Caco-2 (cell line): ENCODE data around the gene MOGAT1. TPM values are rescaled to one million over a fixed set of nuclear protein-coding genes. Genes with fewer than 3 reads are reported as not detected.
"Not testable (repeated sequence)": the region's sequence is repeated elsewhere in the genome, so short reads cannot be mapped to it uniquely, and the experiment has no call there.

ENCODE experiments used
- BruUV-seq: library from RNA; stranded (reverse); fragments of 400-500 nt; replicated peaks from 2 replicates; lab custom pipeline; 2021; lab: Mats Ljungman, UMichigan
- CTCF ChIA-PET: fragments of 300-600 bp; sonication (Branson Sonifier 250); formaldehyde crosslinking; loops from one replicate; lab custom pipeline; 2022; ENCODE audit warnings: antibody characterized with exemption; lab: Charles Lee
- POLR2A ChIA-PET: fragments of 300-600 bp; sonication (Branson Sonifier 250); formaldehyde crosslinking; loops from one replicate; lab custom pipeline; 2022; ENCODE audit warnings: antibody characterized with exemption; lab: Charles Lee
- DNase-seq, 2 experiments: peaks; one replicate each; pipeline versions ENCODE4 v3.0.0 to v3.0.0-alpha.2; 2020 to 2022
- H3K27me3 ChIP-seq: replicated peaks from 2 replicates; pipeline ENCODE4 v1.6.0; 2011; ENCODE audit warnings: low read length; ENCODE audit not compliant: control insufficient read depth, insufficient read depth
- H3K36me3 ChIP-seq: 2 replicates; pipeline ENCODE4 v1.5.1; 2011; ENCODE audit warnings: low read length; ENCODE audit not compliant: control insufficient read depth, insufficient read depth
- H3K4me1 ChIP-seq: fragments of 250-450 bp; sonication (Bioruptor Pico); 2 replicates; pipeline ENCODE4 v1.5.1; 2020; ENCODE audit warnings: mild to moderate bottlenecking
- H3K4me3 ChIP-seq: 2 replicates; pipeline ENCODE4 v1.5.1; 2011; ENCODE audit warnings: low read depth, mild to moderate bottlenecking, control low read depth, low read length
- H3K9me3 ChIP-seq: fragments of 250-450 bp; sonication (Bioruptor Pico); 2 replicates; pipeline ENCODE4 v1.5.1; 2020; ENCODE audit warnings: mild to moderate bottlenecking, moderate library complexity
- H3K27ac Mint-ChIP-seq: one replicate; pipeline ENCODE4 v1.8.0; 2022; ENCODE audit warnings: mixed read lengths; ENCODE audit not compliant: unreplicated experiment
- H3K27me3 Mint-ChIP-seq: one replicate; pipeline ENCODE4 v1.8.0; 2022; ENCODE audit warnings: mixed read lengths; ENCODE audit not compliant: insufficient read depth, unreplicated experiment
- H3K36me3 Mint-ChIP-seq: one replicate; pipeline ENCODE4 v1.8.0; 2022; ENCODE audit warnings: mild to moderate bottlenecking, mixed read lengths; ENCODE audit not compliant: insufficient read depth, unreplicated experiment
- H3K4me1 Mint-ChIP-seq: one replicate; pipeline ENCODE4 v1.8.0; 2022; ENCODE audit warnings: low read depth, mixed read lengths; ENCODE audit not compliant: unreplicated experiment
- H3K4me3 Mint-ChIP-seq: one replicate; pipeline ENCODE4 v1.8.0; 2022; ENCODE audit warnings: mild to moderate bottlenecking, moderate library complexity, mixed read lengths; ENCODE audit not compliant: unreplicated experiment
- H3K9me3 Mint-ChIP-seq: one replicate; pipeline ENCODE4 v1.8.0; 2022; ENCODE audit warnings: mixed read lengths; ENCODE audit not compliant: unreplicated experiment
- CTCF ChIP-seq, 2 experiments: fragments of 200-600 bp in 1 of 2; IDR thresholded peaks; 1 replicate in 1 of 2; 2 replicates in 1 of 2; pipeline versions ENCODE4 v1.5.1 to v1.8.0; 2011 to 2022; ENCODE audit warnings: antibody characterized with exemption in 1 of 2, control low read depth in 1 of 2, inconsistent platforms in 1 of 2, low read depth in 1 of 2, low read length in 1 of 2, mild to moderate bottlenecking in 1 of 2, moderate library complexity in 1 of 2; ENCODE audit not compliant: insufficient read depth in 1 of 2, severe bottlenecking in 1 of 2, unreplicated experiment in 1 of 2
- intact Hi-C: fragments of 100-400 bp; cut with micrococcal nuclease; formaldehyde crosslinking; loops from one replicate; pipeline ENCODE4 v1.10.0; 2022; ENCODE audit not compliant: unreplicated experiment
- total RNA-seq: library from RNA; stranded (reverse); gene quantifications from 2 replicates; pipeline ENCODE4 v1.2.3, GENCODE V29; 2022

Gene MOGAT1
- total RNA-seq, 1 experiment from 2014 or later: not detected

- Histone ChIP-seq H3K36me3 (no peaks in the 10 kb centered on the region), H3K4me1 (peaks cover 24% of the 10 kb centered on the region), H3K4me3 (no peak overlapping the region), H3K9me3 (no peaks in the 10 kb centered on the region), H3K27me3 (no peaks in the 10 kb centered on the region)
- no peaks in the 10 kb centered on the region for H3K27me3 Mint-ChIP-seq
- H3K4me1 Mint-ChIP-seq: peaks cover 26% of the 10 kb centered on the region
- CTCF ChIA-PET: no interaction called here
- H3K9me3 Mint-ChIP-seq: no peaks in the 10 kb centered on the region
- no peak for TF ChIP-seq CTCF (IDR thresholded peaks at IDR 0.05; ENCODE audit: insufficient read depth in 1 of 2, low read depth in 1 of 2, low read length in 1 of 2, severe bottlenecking in 1 of 2, unreplicated experiment in 1 of 2)
- POLR2A ChIA-PET: no interaction called here
- H3K36me3 Mint-ChIP-seq: no peaks in the 10 kb centered on the region
- no peak overlapping the region for H3K4me3 Mint-ChIP-seq
- no peak for DNase-seq
- BruUV-seq: no TSS peak
- intact Hi-C loops: no loop called here
- H3K27ac Mint-ChIP-seq: no peak overlapping the region
Measured at GRCh38 chr2:222754324-222754930, 83.0 kb downstream of the MOGAT1 start.

- H3K4me1 Mint-ChIP-seq: peaks cover 26% of the 10 kb centered on the region
- POLR2A ChIA-PET, H3K9me3 ChIP-seq, H3K27ac Mint-ChIP-seq, H3K9me3 Mint-ChIP-seq, H3K4me3 ChIP-seq, DNase-seq, H3K27me3 ChIP-seq, H3K4me3 Mint-ChIP-seq, BruUV-seq, intact Hi-C loops, H3K36me3 ChIP-seq, H3K27me3 Mint-ChIP-seq, H3K36me3 Mint-ChIP-seq: not testable (repeated sequence)
- CTCF ChIA-PET: interaction anchor here (0.6 to 0.7 kb wide), 2 partner anchors 11 to 42 kb away, joined by 6 read pairs; no protein-coding TSS in a partner anchor
- peaks cover 24% of the 10 kb centered on the region for H3K4me1 ChIP-seq
Measured at GRCh38 chr2:222755593-222755992, 84.1 kb downstream of the MOGAT1 start.

- no peak for TF ChIP-seq CTCF (IDR thresholded peaks at IDR 0.05; ENCODE audit: insufficient read depth in 1 of 2, low read depth in 1 of 2, low read length in 1 of 2, severe bottlenecking in 1 of 2, unreplicated experiment in 1 of 2)
- Histone ChIP-seq H3K36me3 (no peaks in the 10 kb centered on the region), H3K9me3 (no peaks in the 10 kb centered on the region), H3K27me3 (no peaks in the 10 kb centered on the region), H3K4me1 (peaks cover 24% of the 10 kb centered on the region), H3K4me3 (no peak overlapping the region)
- POLR2A ChIA-PET: no interaction called here
- Mint-ChIP-seq H3K4me3 (peak overlapping the region; percentile 0), H3K27me3 (no peaks in the 10 kb centered on the region), H3K9me3 (no peaks in the 10 kb centered on the region), H3K36me3 (no peaks in the 10 kb centered on the region), H3K27ac (peak overlapping the region; percentile 36), H3K4me1 (peaks cover 26% of the 10 kb centered on the region)
- CTCF ChIA-PET: no interaction called here
- DNase-seq: peak in 1 of 2 experiments; percentile 62
- no TSS peak for BruUV-seq
- intact Hi-C loops: no loop called here
Measured at GRCh38 chr2:222756362-222756831, 84.9 kb downstream of the MOGAT1 start.
